Left forelimb (tissue), 1 donor: ENCODE data around the gene MICOS13.

Source experiments
- DNase-seq: peaks from one replicate; pipeline ENCODE4 v3.0.0-alpha.2; 2018; ENCODE audit warnings: low spot score

The MICOS13 gene

DNA sequence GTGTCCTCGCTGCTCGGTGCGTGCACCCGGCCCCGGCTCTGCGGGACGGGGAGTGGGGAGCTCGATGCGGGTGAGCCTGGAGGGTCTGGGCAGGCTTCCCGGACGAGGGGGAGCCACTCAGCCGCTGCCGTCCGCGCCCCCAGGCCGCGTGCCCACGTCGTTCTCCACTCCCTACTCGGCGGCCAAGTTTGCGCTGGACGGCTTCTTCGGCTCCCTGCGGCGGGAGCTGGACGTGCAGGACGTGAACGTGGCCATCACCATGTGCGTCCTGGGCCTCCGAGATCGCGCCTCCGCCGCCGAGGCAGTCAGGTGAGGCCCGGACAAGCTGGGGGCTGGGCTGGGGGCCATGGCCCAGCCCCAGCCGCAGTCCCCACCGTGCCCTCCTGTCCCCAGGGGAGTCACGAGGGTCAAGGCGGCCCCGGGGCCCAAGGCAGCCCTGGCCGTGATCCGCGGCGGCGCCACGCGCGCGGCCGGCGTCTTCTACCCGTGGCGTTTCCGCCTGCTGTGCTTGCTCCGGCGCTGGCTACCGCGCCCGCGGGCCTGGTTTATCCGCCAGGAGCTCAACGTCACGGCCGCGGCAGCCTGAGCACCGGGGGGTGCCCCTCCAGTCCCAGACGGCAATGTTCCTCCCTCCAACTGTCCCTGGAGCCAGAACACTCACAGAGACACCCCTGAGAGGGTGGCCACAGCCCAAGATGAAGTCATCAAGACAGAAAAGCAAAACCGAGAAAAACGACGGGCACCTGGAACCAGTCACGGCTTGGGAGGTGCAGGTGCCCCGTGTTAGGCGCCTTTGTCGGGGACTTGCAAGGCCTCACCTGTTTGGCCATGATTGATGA is 7.3 kb upstream of the MICOS13 start:
- no peak for DNase-seq

DNA sequence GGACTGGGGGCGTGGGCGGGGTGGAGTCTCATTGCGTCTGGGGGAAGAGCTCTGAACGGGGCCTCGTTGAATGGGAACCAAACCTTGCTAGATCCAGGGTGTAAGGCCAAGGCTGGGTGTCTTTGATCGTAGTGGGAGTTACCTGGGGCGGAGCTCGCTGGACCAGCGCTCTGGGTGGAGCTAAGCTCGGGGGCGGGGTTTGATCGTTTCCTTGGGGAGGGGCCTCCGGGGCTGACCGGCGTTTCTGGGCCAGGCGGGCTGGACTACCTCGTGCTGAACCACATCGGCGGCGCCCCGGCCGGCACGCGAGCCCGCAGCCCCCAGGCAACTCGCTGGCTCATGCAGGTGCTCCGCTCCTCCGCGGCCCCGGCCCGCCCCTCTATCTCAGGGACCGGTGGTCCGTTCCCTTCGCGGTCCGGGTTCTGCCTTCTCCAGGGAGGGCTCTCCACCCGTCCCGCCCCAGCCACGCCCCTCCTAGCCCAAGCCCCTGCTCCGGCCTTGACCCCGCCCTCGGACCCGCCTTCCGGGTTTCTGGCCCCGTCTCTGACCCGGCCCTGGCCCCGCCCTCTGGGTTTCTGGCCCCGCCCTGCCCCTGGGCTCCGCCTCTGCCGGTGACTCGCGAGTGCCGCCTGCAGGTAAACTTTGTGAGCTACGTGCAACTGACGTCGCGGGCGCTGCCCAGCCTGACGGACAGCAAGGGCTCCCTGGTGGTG is 6.5 kb upstream of the MICOS13 start:
- peak; percentile 97 for DNase-seq

DNA sequence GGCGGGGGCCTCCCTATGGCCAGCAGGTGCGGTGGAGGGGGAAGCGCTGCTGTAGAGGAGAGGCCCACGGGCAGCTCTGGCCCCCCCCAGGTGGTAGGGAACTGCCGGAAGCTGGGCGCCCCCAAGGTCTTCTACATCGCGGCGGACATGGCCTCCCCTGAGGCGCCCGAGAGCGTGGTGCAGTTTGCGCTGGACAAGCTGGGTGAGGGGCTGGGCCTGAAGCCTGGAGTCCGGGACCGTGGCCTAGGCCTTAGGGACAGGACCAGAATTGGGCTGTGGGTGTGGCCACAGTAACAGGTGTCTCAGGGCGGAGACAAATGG is 6.0 kb upstream of the MICOS13 start:
- DNase-seq: no peak

DNA sequence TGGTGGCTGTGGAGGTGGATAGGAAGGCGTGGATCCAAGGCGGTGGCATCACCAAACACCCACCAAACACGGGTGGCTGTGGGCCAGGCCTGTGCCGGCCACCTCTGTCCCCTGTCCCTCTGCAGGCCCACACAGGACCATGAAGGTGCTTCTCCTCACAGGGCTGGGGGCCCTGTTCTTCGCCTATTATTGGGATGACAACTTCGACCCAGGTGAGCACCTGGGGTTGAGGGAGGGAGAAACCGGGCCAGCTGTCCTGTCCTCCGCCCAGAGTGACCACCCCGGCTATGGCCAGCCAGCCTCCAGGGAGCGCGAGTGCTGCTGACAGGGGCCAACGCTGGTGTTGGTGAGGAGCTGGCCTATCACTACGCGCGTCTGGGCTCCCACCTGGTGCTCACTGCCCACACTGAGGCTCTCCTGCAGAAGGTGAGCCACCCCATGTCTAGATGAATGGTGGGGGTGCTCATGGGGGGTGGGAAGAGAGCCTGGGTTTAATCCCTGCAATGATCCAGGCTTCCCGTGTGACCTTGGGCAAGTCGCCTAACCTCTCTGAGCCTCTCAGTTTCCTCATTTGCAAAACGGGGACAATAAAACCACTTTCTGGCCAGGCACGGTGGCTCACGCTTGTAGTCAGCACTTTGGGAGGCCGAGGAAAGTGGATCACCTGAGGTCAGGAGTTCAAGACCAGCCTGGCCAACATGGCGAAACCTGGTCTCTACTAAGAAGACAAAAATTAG is 4.5 kb upstream of the MICOS13 start:
- no peak for DNase-seq

DNA sequence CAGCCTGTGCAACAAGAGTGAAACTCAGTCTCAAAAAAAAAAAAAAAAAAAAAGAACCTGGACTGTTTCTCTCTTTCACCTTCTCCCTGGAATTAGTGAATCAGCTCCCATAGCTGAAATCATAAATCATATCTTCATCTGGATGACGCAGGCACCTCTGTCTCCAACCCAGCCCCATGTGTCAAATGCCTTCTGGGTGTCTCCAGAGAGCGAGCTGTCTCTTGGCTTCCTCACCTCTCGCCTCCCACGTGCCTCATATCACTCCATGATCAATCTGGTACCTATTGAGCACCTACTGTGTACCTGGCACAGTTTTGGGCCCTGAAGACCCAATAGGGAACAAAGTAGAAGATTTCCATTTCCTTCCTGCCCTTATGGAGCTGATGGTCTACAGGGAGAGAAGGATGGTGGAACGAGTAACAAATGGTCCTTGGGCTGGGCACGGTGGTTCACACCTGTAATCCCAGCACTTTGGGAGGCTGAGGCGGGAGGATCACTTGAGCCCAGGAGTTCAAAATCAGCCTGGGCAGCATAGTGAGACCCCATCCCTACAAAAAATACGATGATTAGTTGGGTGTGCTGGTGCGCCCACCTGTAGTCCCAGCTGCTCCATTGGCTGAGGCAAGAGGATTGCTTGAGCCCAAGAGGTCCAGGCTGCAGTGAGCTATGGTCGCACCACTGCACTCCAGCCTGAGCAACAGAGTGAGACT is 3.0 kb upstream of the MICOS13 start:
- peak; percentile 37 for DNase-seq

DNA sequence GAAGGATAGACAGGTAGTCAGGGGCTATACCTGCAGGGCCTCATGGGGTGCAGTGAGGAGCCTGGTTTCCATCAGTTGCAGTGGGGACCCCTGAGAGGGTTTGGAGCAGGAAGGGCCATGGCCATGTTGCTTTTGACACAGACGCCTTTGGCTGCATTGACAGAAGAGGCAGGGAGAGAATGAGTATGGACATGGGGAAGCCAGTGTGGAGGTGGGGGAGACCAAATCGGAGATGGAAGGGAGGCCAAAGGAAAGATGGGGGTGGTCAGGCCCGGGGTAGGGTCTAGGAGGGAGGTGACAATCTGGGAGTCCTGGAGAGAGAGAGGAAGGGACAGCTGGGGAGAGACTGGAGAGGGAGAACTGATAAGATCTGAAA is 1.8 kb upstream of the MICOS13 start:
- DNase-seq: peak; percentile 54

DNA sequence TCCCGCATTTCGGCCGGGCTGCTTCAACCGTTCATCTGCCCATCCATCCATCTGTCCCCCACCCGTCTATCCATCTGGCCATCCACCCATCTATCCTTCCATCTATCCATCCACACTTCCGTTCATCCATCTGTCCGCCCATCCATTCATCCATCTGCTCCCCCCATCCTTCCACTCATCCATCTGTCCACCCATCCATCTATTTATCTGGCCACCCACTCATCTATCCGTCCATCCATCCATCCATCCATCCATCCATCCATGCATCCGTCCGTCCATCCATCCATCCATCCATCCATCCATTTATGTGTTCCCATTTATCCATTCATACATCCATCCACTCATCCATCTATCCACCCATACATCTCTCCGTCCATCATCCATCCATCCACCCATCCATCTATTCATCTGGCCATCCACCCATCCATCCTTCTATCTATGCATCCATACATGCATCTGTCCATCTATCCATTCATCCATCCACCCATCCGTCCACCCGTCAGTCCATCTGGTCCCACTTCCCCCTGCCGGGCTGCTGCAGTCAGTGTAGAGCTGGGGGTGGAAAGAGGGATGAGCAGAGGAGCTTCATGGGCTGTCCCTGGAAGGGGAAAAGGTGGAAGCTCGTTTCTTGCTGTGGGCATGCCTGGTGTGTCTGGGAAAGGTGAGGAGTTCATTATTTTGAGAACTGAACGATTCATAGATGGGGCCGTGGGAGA is 1.2 kb upstream of the MICOS13 start:
- peak; percentile 60 for DNase-seq

DNA sequence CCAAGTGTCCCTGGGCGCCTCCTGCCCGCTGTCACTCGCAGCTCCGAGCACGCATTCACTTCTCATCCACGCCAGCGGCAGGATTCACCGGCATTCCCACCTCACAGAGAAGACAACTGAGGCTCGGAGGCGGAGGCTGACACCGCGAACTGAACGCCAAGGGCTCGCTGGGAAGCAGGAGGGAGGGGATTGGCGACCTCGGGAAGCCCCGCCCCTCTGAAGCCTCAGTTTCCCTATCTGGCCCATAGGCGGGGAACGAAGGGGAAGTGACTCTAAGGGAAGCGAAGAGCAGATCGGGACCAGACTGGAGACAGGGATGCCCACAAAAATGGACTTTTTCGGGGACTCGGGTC is 256 bp downstream of the MICOS13 start:
- no peak for DNase-seq

DNA sequence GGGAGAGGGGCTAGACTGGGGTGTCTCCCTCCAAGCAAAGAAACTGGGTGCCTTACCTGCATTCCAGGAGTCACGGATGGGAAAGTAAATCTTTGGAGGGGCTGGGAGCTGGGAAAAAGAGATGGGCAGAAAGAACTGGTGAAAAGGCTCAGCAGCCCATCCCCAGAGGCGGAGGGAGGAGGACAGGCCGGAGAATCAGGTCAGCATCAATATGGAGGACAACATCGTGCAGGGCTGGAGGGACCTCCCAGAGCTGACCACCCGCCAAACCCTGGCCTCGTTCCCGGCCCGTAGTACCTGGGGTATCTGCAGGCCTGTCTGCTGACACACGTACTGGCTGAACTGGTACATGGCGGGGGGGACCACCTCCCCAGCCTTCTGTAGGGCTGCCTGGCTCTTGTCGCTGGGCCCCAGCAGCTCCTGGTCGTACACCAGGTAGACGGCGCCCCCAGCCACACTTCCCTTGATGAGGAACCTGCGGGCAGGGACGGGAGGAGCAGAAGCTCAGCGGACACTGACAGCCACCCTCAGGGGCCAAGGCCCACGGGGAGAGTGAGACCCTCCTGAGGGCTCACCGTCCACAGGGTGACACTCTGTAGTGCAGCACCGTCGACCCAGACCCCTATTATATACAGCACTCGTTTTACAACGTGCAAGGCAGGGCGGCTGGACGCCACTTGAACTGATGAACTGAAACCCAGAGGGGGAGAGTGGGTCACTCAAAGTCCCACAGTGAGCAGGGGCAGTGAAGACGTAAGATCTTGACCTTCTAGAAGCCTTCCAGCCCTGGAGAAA is 830 bp downstream of the MICOS13 start:
- peak; percentile 57 for DNase-seq

DNA sequence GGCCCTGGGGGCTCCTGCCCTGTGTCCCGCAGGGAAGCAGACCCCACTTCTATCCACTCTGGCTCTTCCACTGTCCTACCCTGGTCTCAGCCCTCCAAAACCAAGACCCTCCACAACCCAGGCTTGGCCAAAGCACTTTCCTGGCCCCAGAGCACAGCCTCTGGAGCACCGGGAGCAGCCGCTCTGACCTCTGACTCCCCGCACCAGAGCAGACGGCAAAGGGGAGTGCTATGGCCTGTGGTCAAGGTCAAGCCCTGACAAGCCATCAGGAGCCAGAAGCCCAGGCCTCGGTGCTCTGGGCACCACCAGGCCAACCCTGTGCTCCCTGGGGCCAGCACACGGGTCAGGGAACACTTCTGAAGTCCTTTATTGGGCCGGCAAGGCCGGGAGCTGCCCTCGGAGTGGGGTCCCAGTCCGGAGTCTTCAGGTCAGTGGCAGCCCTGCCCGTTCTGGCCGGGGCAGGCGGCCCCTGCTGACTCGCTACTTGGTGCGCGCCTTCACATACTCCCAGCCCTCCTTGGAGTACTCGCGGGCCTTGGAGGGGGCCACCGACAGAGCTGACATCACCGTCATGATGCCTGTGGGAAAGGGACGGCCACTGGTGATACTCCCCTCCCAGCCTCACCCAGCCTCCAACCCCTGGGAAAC is 2.1 kb downstream of the MICOS13 start:
- peak; percentile 62 for DNase-seq

DNA sequence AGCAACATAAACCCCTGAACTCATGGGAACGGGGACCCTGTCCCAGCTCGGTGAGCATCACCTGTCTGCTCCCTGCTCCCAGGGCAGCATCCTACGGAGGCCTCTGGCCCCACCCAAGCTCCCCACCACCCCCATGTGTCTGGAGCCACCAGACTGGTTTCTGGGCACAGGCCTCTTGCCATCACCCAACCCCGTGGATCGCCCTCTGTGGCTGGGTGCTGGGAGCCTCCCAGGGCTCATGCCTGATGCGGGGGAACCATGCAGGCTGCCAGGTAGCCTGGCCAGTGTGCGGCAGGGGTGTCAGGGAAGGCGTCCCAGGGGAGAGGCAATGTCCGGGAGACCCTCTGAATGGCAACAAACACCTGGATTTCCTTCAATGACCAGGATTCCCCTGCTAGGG is 2.7 kb downstream of the MICOS13 start:
- DNase-seq: peak; percentile 51

DNA sequence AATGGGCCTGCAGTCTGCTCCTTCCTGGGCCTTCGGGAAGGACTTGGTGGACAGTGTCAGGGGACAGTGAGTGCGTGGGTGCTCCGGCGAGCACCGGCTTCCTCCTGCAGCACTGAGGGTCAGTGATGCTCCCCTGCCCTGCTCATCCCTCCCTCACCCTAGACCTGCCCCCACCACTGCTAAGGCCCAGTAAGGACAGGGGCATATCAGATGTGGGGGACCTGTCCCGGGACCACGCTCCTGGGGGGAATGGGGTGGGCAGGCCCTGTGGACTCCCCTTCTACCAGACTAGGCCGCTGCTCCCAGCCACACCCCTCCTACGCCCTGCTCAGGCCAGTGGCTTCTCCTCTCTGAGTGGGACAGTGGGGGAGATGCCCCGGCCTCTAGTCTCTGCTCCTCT is 3.2 kb downstream of the MICOS13 start:
- peak; percentile 52 for DNase-seq

DNA sequence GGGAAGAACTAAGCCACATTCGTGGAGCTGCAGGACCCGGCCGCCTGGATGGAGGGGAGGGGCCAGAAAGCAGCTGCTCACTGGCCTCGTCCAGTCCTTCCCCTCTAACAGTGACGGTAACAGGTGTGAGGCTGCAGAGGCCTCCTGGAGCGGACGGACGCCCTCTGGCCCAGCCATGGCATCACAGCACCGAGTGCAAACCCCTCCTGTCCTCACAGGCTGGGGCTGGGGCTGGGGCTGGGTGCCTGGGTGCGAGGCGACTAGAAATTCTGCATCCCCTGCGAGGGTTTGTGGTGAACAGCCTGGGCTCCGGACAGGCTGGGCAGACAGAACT is 3.6 kb downstream of the MICOS13 start:
- DNase-seq: peak; percentile 65

DNA sequence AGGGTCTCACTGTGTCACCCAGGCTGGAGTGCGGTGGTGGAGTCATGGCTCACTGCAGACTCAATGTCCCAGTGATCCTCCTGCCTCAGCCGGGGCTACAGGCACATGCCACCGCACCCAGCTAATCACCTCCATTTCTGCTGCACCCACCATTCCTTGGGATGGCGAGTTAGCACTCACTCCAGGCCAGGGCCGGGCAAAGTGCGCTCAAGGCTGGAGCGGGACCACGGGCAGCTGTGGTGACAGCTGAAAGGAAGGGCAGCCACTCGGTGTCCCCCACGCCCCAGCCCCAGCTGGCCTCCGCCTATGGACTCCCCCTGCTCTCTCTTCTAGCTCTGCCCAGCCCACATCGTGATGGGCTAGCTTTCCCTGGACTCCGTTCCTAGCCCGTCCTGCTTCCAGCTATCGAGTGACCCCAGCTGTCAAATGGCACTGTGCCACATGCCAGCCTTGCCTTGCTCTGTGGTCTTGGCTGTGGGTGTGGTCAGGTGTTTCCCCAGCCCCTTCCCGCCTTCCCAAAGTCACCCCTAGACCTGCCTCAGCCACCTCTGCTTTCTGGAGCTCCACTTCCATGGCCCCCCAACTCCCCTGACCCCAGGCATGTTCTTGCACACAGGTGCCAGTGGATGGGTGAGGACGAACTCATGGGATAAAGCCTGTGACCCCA is 4.1 kb downstream of the MICOS13 start:
- no peak for DNase-seq

DNA sequence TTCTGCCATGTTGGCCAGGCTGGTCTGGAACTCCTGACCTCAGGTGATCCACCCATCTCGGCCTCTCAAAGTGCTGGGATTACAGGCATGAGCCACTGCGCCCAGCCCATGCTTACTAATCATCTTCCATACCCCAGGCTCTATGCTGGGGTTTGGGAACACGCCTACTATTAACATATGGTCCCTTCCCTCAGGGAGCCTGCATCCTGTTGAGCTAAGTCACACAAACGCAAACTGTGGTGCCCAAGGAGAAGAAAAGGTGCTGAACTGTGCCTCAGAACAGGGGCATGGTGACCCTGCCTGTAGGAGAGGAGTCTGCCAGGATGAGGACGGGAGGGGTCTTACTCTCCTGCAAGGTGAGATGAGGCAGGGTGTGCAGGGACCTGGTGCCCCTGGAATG is 5.6 kb downstream of the MICOS13 start:
- no peak for DNase-seq

DNA sequence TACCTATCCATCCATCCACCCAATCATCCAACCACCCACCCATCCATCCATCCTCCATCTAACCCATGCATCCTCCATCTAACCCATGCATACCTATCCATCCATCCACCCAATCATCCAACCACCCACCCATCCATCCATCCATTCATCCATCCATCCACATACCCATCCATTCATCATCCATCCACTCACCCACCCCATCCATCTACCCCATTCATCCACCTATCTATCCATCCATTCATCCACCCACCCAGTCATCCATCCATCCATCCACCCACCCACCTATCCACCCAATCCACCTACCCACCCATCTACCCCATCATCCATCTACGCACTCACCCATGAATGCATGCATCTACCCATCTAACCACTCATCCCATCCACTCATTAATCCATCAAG is 6.6 kb downstream of the MICOS13 start:
- DNase-seq: no peak

DNA sequence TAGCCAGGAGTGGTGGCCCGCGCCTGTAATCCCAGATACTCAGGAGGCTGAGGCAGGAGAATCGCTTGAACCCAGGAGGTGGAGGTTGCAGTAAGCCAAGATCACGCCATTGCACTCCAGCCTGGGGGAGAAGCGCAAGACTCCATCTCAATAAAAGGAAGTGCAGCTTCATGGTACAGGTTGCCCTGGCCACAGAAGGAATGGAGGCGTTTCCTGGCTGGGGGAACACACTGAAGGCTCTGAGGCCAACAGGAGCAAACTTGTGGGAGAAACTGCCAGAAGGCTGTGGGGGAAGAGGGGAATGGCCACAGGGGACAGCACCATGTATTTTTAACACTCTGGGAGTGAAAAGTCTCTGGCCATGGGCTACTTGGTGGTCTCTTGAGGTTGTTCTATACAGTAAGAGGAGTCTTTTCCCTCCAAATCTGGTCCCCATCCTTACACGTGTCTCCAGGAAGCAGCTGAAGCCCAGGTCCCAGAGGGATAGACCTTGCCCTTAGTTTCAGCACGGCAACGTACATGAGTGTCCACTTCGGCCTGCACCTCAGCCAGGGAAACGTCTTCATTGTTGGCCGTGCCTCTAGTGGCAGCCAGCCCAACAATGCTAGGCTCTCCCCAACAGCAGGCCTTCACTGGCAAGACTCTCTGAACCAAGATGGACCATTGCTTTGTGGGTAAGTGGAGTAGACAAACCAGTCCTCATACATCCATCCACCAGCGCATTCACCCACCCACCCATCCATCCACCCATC is 7.4 kb downstream of the MICOS13 start:
- peak; percentile 41 for DNase-seq

DNA sequence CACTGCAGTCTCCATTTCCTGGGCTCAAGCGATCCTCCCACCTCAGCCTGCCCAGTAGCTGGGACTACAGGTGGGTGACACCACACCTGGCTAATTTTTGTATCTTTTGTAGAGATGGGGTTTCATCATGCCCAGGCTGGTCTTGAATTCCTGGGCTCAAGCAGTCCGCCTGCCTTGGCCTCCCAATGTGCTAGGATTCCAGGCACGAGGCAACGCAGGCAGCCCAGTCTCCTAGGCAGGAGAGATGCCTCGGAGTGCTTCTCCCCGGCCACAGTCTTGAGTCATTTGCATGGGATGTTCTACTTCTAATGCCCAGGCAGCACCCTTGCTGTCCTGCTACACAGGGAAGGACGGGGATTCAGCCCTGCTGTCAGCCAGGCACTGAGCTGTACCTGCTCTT is 8.7 kb downstream of the MICOS13 start:
- DNase-seq: no peak

DNA sequence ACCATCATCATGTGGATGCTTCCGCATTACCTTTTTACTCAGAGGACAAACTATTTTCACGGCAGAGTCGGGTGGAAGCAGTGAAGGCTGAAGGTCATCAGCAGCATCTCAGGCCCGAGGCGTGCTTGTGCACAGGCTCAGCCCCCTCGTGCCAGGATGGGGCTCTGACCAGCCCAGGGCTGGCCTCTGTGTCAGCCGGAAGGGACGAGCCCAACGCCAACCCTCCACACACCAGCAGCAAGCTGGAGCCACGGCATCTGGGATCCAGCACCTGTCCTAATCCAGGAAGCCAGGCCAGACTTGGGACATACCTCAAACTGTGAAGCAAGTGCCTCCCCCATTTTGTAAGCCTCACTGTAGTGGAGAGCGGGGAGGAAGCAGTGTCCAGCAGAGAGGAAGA is 11.1 kb downstream of the MICOS13 start:
- no peak for DNase-seq
